Measurements from ENCODE around the gene DNAJB6.

DNA sequence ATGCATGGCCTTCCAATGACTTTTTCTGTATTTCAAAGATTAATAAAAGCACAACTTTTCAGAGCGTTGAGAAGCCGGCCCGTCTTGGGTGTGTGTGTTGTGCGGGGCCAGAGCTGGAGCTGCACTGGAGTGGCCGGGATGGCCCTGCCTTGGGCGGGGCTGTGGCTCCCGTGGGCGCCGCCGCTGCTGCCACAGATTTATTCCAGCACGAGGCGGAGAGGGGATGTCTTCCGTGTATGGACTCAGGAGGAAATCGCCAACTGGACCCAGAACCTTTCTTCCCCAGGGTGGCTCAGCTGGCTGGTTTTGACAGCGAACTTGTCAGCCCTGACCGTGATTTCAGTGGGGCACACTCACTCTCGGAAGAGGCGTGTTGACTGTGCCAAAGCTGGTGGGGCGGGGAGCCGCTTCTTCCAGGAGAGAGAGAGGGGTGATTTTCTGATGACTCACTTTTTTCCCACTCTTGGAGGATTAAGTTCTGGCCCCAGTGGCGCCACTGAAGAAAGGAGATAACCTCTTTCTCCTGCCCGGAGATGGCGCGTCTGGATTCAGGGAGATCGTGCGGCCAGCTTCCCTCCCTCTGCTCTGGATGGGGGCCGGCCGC, 72.4 kb downstream of the DNAJB6 start:
- TF ChIP-seq EZH2phosphoT487 (IDR thresholded peaks at IDR 0.05; ENCODE audit: insufficient read depth, low read depth): no peak
- no peak for TF ChIP-seq EZH2 (IDR thresholded peaks at IDR 0.05; ENCODE audit: insufficient read depth, poor library complexity, severe bottlenecking)
